ENCODE results near the gene TGIF2. TPM values are rescaled to one million over a fixed set of nuclear protein-coding genes. Genes with fewer than 3 reads are reported as not detected.
A peak's percentile ranks its signal among the peaks of the same experiment; 100 is the strongest.
"Not testable (repeated sequence)": the region's sequence is repeated elsewhere in the genome, so short reads cannot be mapped to it uniquely, and the experiment has no call there.

Gene TGIF2
- total and polyA plus RNA-seq, 2 of the 13 experiments (the other 11 are each of a cell fraction or from before 2014, with no cell fraction given), result 41.3 to 53.9 TPM

- WGBS (ENCODE audit: low lambda C conversion rate), result 93% methylated on average over 6 of the region's 6 CpGs
- ATAC-seq; H2AFZ ChIP-seq (ENCODE audit: low read length); intact Hi-C loops (cut with micrococcal nuclease; ENCODE audit: unreplicated experiment); BruUV-seq (replicated peaks); CTCF ChIA-PET (ENCODE audit: low intra/inter-chr PET ratio, low total read pairs); FAIRE-seq; H3K9me3 ChIP-seq (ENCODE audit: low read length); DNase-seq (ENCODE audit: low spot score); H3K4me3 ChIP-seq (replicated peaks in 1 of 3; ENCODE audit: insufficient read depth in 1 of 3, low read depth in 2 of 3, low read length in 3 of 3); H4K20me1 ChIP-seq (ENCODE audit: insufficient read depth, low read length); in situ Hi-C loops (cut with HindIII; ENCODE audit: extremely low pct_ligation_motif_present, low pct_unique_long_range_greater_than_20kb); H3K27me3 ChIP-seq (ENCODE audit: control insufficient read depth in 1 of 2, insufficient read depth in 2 of 2, low read length in 2 of 2): not testable (repeated sequence)
- Histone ChIP-seq H3K36me3 (replicated peaks in 1 of 2; ENCODE audit: control insufficient read depth in 1 of 2, insufficient read depth in 2 of 2, low read length in 2 of 2) (peaks cover 21 to 49% of the 10 kb centered on the region in 2 experiments), H3K27ac (ENCODE audit: extremely low read length, insufficient read depth, low read length) (peak overlapping the region; percentile 81), H3K4me1 (ENCODE audit: insufficient read depth, low read length) (peaks cover 27% of the 10 kb centered on the region), H3K4me2 (ENCODE audit: low read depth, low read length) (peak overlapping the region; percentile 82), H3K9ac (ENCODE audit: insufficient read depth, low read depth, low read length) (peak overlapping the region; percentile 98), H3K79me2 (ENCODE audit: insufficient read depth, low read length) (peaks cover 28% of the 10 kb centered on the region)
- TF ChIP-seq ELF4 (CRISPR knock-in tag; IDR thresholded peaks at IDR 0.05; ENCODE audit: borderline replicate concordance), result 0 out of 2 replicates have a peak, but pooled peaks have one; percentile 5
- TF ChIP-seq ZNF770 (CRISPR knock-in tag; IDR thresholded peaks at IDR 0.05), result peak; percentile 73
- 0 out of 2 replicates have a peak, but pooled peaks have one; percentile 6 for TF ChIP-seq ZSCAN31 (CRISPR knock-in tag; IDR thresholded peaks at IDR 0.05; ENCODE audit: low read depth)
- peak; percentile 1 for TF ChIP-seq YY1 (IDR thresholded peaks at IDR 0.05; ENCODE audit: insufficient read depth, insufficient replicate concordance, low read depth, low read length)
- TF ChIP-seq NFE2L2 (IDR thresholded peaks at IDR 0.05; ENCODE audit: low read length), result peak; percentile 57
- TF ChIP-seq RBM22 (optimal IDR thresholded peaks at IDR 0.05; ENCODE audit: low read length), result peak; percentile 15
- peak; percentile 13 for TF ChIP-seq ASH2L (IDR thresholded peaks at IDR 0.05; ENCODE audit: insufficient read length, low read depth, low read length)
- peak; percentile 49 to 74 for TF ChIP-seq MAFK (conservative IDR thresholded peaks at IDR 0.05 in 1 of 2, IDR thresholded peaks at IDR 0.05 in 1 of 2; ENCODE audit: low read length in 2 of 2)
- 0 out of 2 replicates have a peak, but pooled peaks have one; percentile 28 for TF ChIP-seq ZXDC (CRISPR knock-in tag; IDR thresholded peaks at IDR 0.05)
- TF ChIP-seq MAFF (IDR thresholded peaks at IDR 0.05; ENCODE audit: low read depth, low read length), result peak; percentile 48
- TF ChIP-seq ZNF414 (CRISPR knock-in tag; IDR thresholded peaks at IDR 0.05), result peak; percentile 2; the same call in 1 of the 2 replicates
- POLR2A ChIA-PET, result interaction anchor here (1.1 to 6.6 kb wide), 6 partner anchors 9 to 34 kb away, joined by 3 to 167 read pairs (median 45); partner anchors contain the start of gene TGIF2
These were observed 35.0 kb downstream of the TGIF2 start for GRCh38 chr20:36608388-36608728.
